ENCODE measurements around the gene SCEL.

- TF ChIP-seq CTCF (IDR thresholded peaks at IDR 0.05; ENCODE audit: low read length) (no peak), EZH2 (optimal IDR thresholded peaks at IDR 0.05; ENCODE audit: low read depth, low read length) (no peak), EZH2phosphoT487 (IDR thresholded peaks at IDR 0.05; ENCODE audit: low read length) (no peak)
Measured at GRCh38 chr13:77584106-77584505, 48.6 kb downstream of the SCEL start.

Measured in MM.1S (cell line).